CD8-positive, alpha-beta memory T cell (primary cell): ENCODE results near the gene KRT71. TPM values are rescaled to one million over a fixed set of nuclear protein-coding genes. Genes with fewer than 3 reads are reported as not detected.

Experiments
- CTCF ChIA-PET: fragments of 350-600 bp; sonication (Branson Sonifier 250); formaldehyde crosslinking; loops from one replicate; lab custom pipeline; 2021; ENCODE audit warnings: antibody characterized with exemption; lab: Charles Lee
- POLR2A ChIA-PET: fragments of 350-600 bp; sonication (Branson Sonifier 250); formaldehyde crosslinking; loops from one replicate; lab custom pipeline; 2021; ENCODE audit warnings: antibody characterized with exemption; lab: Charles Lee
- DNase-seq, 5 donors: peaks; one replicate each; pipeline versions ENCODE4 v3.0.0 to v3.0.0-alpha.2; 2020 to 2022; ENCODE audit warnings: mixed read lengths in 1 of 5
- H3K27ac ChIP-seq: one replicate; pipeline ENCODE4 v1.7.0; 2013; ENCODE audit warnings: low read depth, mild to moderate bottlenecking, low read length, moderate library complexity
- H3K27me3 ChIP-seq: 2 replicates; pipeline ENCODE4 v1.7.0; 2013; ENCODE audit warnings: low read length, mild to moderate bottlenecking; ENCODE audit not compliant: insufficient read depth, poor library complexity, severe bottlenecking
- H3K36me3 ChIP-seq: 2 replicates; pipeline ENCODE4 v1.7.0; 2013; ENCODE audit warnings: mild to moderate bottlenecking, low read length, moderate library complexity; ENCODE audit not compliant: insufficient read depth
- H3K4me1 ChIP-seq: 2 replicates; pipeline ENCODE4 v1.7.0; 2013; ENCODE audit warnings: mild to moderate bottlenecking, low read length, moderate library complexity; ENCODE audit not compliant: insufficient read depth
- H3K4me3 ChIP-seq: 2 replicates; pipeline ENCODE4 v1.7.0; 2013; ENCODE audit warnings: mild to moderate bottlenecking, low read length
- H3K9me3 ChIP-seq: 2 replicates; pipeline ENCODE4 v1.7.0; 2013; ENCODE audit warnings: mild to moderate bottlenecking, low read length
- H3K27ac Mint-ChIP-seq, 8 donors: one replicate each; pipeline ENCODE4 v1.8.0; 2020 to 2021; ENCODE audit warnings: mixed read lengths in 8 of 8, mild to moderate bottlenecking in 6 of 8, inconsistent platforms in 3 of 8, moderate library complexity in 3 of 8
- H3K27me3 Mint-ChIP-seq, 2 donors: one replicate each; pipeline ENCODE4 v1.8.0; 2020 to 2021; ENCODE audit warnings: mixed read lengths in 2 of 2, mild to moderate bottlenecking in 1 of 2, moderate library complexity in 1 of 2
- H3K36me3 Mint-ChIP-seq, 3 donors: one replicate each; pipeline ENCODE4 v1.8.0; 2020 to 2021; ENCODE audit warnings: mixed read lengths in 3 of 3, inconsistent platforms in 1 of 3, mild to moderate bottlenecking in 1 of 3
- H3K4me1 Mint-ChIP-seq, 3 donors: one replicate each; pipeline ENCODE4 v1.8.0; 2020 to 2021; ENCODE audit warnings: mixed read lengths in 3 of 3, inconsistent platforms in 1 of 3, mild to moderate bottlenecking in 1 of 3
- H3K4me3 Mint-ChIP-seq, 7 donors: one replicate each; pipeline ENCODE4 v1.8.0; 2020 to 2021; ENCODE audit warnings: mixed read lengths in 7 of 7, mild to moderate bottlenecking in 6 of 7, moderate library complexity in 4 of 7, inconsistent platforms in 2 of 7
- H3K9me3 Mint-ChIP-seq, 5 donors: one replicate each; pipeline ENCODE4 v1.8.0; 2020 to 2022; ENCODE audit warnings: mixed read lengths in 5 of 5, mild to moderate bottlenecking in 3 of 5, moderate library complexity in 2 of 5, inconsistent platforms in 1 of 5
- polyA plus RNA-seq: library from polyadenylated mRNA; unstranded; fragments of 300-500 nt; fragmentation: Illumina TruSeq; gene quantifications from one replicate; pipeline ENCODE4 v1.2.3, GENCODE V29; 2021
- total RNA-seq, 2 experiments: library from RNA; stranded (reverse); gene quantifications; one replicate each; pipeline ENCODE4 v1.2.3, GENCODE V29; 2021

The KRT71 gene
- total and polyA plus RNA-seq, 3 experiments from 2014 or later, result not detected

- Mint-ChIP-seq H3K36me3 (no peaks in the 10 kb centered on the region), H3K27ac (no peak overlapping the region), H3K4me1 (peaks cover 0 to 4% (median 2%) of the 10 kb centered on the region in 3 donors), H3K9me3 (no peaks in the 10 kb centered on the region), H3K27me3 (peaks cover 23 to 42% of the 10 kb centered on the region in 2 donors), H3K4me3 (no peak overlapping the region)
- ChIA-PET POLR2A (no interaction called here), CTCF (interaction anchor here (1.3 kb wide), 1 partner anchor 484 kb away, joined by 3 read pairs; no protein-coding TSS in a partner anchor)
- Histone ChIP-seq H3K27ac (no peak overlapping the region), H3K4me1 (no peaks in the 10 kb centered on the region), H3K36me3 (no peaks in the 10 kb centered on the region), H3K4me3 (no peak overlapping the region), H3K9me3 (no peaks in the 10 kb centered on the region), H3K27me3 (no peaks in the 10 kb centered on the region)
- DNase-seq, result no peak
These were observed 56.3 kb downstream of the KRT71 start for GRCh38 chr12:52496590-52497071.

- Mint-ChIP-seq H3K9me3 (no peaks in the 10 kb centered on the region), H3K4me1 (peaks cover 0 to 4% (median 2%) of the 10 kb centered on the region in 3 donors), H3K27me3 (peaks cover 24 to 46% of the 10 kb centered on the region in 2 donors), H3K36me3 (no peaks in the 10 kb centered on the region), H3K27ac (peak overlapping the region in 1 of 8 donors; percentile 47), H3K4me3 (no peak overlapping the region)
- CTCF ChIA-PET, result no interaction called here
- POLR2A ChIA-PET, result no interaction called here
- Histone ChIP-seq H3K9me3 (no peaks in the 10 kb centered on the region), H3K27me3 (no peaks in the 10 kb centered on the region), H3K27ac (no peak overlapping the region), H3K4me3 (no peak overlapping the region), H3K36me3 (no peaks in the 10 kb centered on the region), H3K4me1 (no peaks in the 10 kb centered on the region)
- no peak for DNase-seq
These were observed 56.9 kb downstream of the KRT71 start for GRCh38 chr12:52496054-52496453.

- Histone ChIP-seq H3K4me3 (no peak overlapping the region), H3K4me1 (no peaks in the 10 kb centered on the region), H3K27me3 (no peaks in the 10 kb centered on the region), H3K9me3 (no peaks in the 10 kb centered on the region), H3K36me3 (no peaks in the 10 kb centered on the region), H3K27ac (no peak overlapping the region)
- Mint-ChIP-seq H3K4me3 (no peak overlapping the region), H3K4me1 (peaks cover 0 to 4% (median 2%) of the 10 kb centered on the region in 3 donors), H3K36me3 (no peaks in the 10 kb centered on the region), H3K27ac (no peak overlapping the region), H3K9me3 (no peaks in the 10 kb centered on the region), H3K27me3 (peaks cover 24 to 49% of the 10 kb centered on the region in 2 donors)
- DNase-seq, result no peak
- POLR2A ChIA-PET, result no interaction called here
- CTCF ChIA-PET, result no interaction called here
These were observed 57.6 kb downstream of the KRT71 start for GRCh38 chr12:52495389-52495788.

- no peaks in the 10 kb centered on the region for H3K4me1 ChIP-seq
- Mint-ChIP-seq H3K27ac (no peak overlapping the region), H3K36me3 (no peaks in the 10 kb centered on the region), H3K27me3 (peaks cover 24 to 46% of the 10 kb centered on the region in 2 donors), H3K9me3 (no peaks in the 10 kb centered on the region), H3K4me1 (peaks cover 0 to 4% (median 2%) of the 10 kb centered on the region in 3 donors), H3K4me3 (no peak overlapping the region)
- no peak overlapping the region for H3K27ac ChIP-seq
- no peak for DNase-seq
- no peaks in the 10 kb centered on the region for H3K27me3 ChIP-seq
- no peaks in the 10 kb centered on the region for H3K36me3 ChIP-seq
- H3K9me3 ChIP-seq, result no peaks in the 10 kb centered on the region
- CTCF ChIA-PET, result no interaction called here
- H3K4me3 ChIP-seq, result no peak overlapping the region
- POLR2A ChIA-PET, result no interaction called here
These were observed 58.4 kb downstream of the KRT71 start for GRCh38 chr12:52494518-52494917.

GRCh38 chr12:52494100-52494499 is 58.8 kb downstream of the KRT71 start:
- CTCF ChIA-PET, result no interaction called here
- H3K27me3 ChIP-seq, result no peaks in the 10 kb centered on the region
- Mint-ChIP-seq H3K4me1 (peaks cover 0 to 4% (median 2%) of the 10 kb centered on the region in 3 donors), H3K27ac (no peak overlapping the region), H3K27me3 (peaks cover 24 to 48% of the 10 kb centered on the region in 2 donors), H3K36me3 (no peaks in the 10 kb centered on the region), H3K9me3 (no peaks in the 10 kb centered on the region), H3K4me3 (no peak overlapping the region)
- H3K27ac ChIP-seq, result no peak overlapping the region
- no peaks in the 10 kb centered on the region for H3K36me3 ChIP-seq
- no peaks in the 10 kb centered on the region for H3K9me3 ChIP-seq
- POLR2A ChIA-PET, result no interaction called here
- no peak for DNase-seq
- H3K4me3 ChIP-seq, result no peak overlapping the region
- no peaks in the 10 kb centered on the region for H3K4me1 ChIP-seq

Other genes with a start within 250 kb of the KRT71 start
- gene KRT83, start 231.7 kb downstream of the KRT71 start, total RNA-seq, result not detected
- gene KRT83, start 231.7 kb downstream of the KRT71 start, polyA plus RNA-seq, result not detected
- gene KRT85, start 185.7 kb downstream of the KRT71 start, total RNA-seq, result not detected
- not detected for gene KRT85, start 185.7 kb downstream of the KRT71 start, polyA plus RNA-seq
- not detected for gene KRT84, start 167.5 kb downstream of the KRT71 start, total RNA-seq
- gene KRT84, start 167.5 kb downstream of the KRT71 start, polyA plus RNA-seq, result not detected
- not detected for gene KRT82, start 146.8 kb downstream of the KRT71 start, total RNA-seq
- not detected for gene KRT82, start 146.8 kb downstream of the KRT71 start, polyA plus RNA-seq
- not detected for gene KRT75, start 118.8 kb downstream of the KRT71 start, total RNA-seq
- not detected for gene KRT75, start 118.8 kb downstream of the KRT71 start, polyA plus RNA-seq
- gene KRT6B, start 101.0 kb downstream of the KRT71 start, total RNA-seq, result not detected
- not detected for gene KRT6B, start 101.0 kb downstream of the KRT71 start, polyA plus RNA-seq
- gene KRT6C, start 79.3 kb downstream of the KRT71 start, total RNA-seq, result not detected
- gene KRT6C, start 79.3 kb downstream of the KRT71 start, polyA plus RNA-seq, result not detected
- gene KRT6A, start 59.9 kb downstream of the KRT71 start, total RNA-seq, result not detected
- gene KRT6A, start 59.9 kb downstream of the KRT71 start, polyA plus RNA-seq, result not detected
- not detected for gene KRT5, start 32.8 kb downstream of the KRT71 start, total RNA-seq
- not detected for gene KRT5, start 32.8 kb downstream of the KRT71 start, polyA plus RNA-seq
- not detected for gene KRT74, start 20.7 kb upstream of the KRT71 start, total RNA-seq
- gene KRT74, start 20.7 kb upstream of the KRT71 start, polyA plus RNA-seq, result not detected
- gene KRT72, start 48.3 kb upstream of the KRT71 start, total RNA-seq, result not detected
- gene KRT72, start 48.3 kb upstream of the KRT71 start, polyA plus RNA-seq, result not detected
- gene KRT73, start 65.4 kb upstream of the KRT71 start, total RNA-seq, result under 1 TPM in 1 of 2 experiments, not detected in 1; 0.13 TPM
- 0.24 TPM for gene KRT73, start 65.4 kb upstream of the KRT71 start, polyA plus RNA-seq
- not detected for gene KRT2, start 99.1 kb upstream of the KRT71 start, total RNA-seq
- gene KRT2, start 99.1 kb upstream of the KRT71 start, polyA plus RNA-seq, result 0.16 TPM
- gene KRT1, start 127.3 kb upstream of the KRT71 start, total RNA-seq, result not detected
- 3.4 TPM for gene KRT1, start 127.3 kb upstream of the KRT71 start, polyA plus RNA-seq
- not detected for gene KRT77, start 150.4 kb upstream of the KRT71 start, total RNA-seq
- gene KRT77, start 150.4 kb upstream of the KRT71 start, polyA plus RNA-seq, result not detected
- gene KRT76, start 224.2 kb upstream of the KRT71 start, total RNA-seq, result not detected
- gene KRT76, start 224.2 kb upstream of the KRT71 start, polyA plus RNA-seq, result not detected
- not detected for gene KRT3, start 243.0 kb upstream of the KRT71 start, total RNA-seq
- not detected for gene KRT3, start 243.0 kb upstream of the KRT71 start, polyA plus RNA-seq